ENCODE results near the gene IL1RL1.

IL1RL1 gene

DNA sequence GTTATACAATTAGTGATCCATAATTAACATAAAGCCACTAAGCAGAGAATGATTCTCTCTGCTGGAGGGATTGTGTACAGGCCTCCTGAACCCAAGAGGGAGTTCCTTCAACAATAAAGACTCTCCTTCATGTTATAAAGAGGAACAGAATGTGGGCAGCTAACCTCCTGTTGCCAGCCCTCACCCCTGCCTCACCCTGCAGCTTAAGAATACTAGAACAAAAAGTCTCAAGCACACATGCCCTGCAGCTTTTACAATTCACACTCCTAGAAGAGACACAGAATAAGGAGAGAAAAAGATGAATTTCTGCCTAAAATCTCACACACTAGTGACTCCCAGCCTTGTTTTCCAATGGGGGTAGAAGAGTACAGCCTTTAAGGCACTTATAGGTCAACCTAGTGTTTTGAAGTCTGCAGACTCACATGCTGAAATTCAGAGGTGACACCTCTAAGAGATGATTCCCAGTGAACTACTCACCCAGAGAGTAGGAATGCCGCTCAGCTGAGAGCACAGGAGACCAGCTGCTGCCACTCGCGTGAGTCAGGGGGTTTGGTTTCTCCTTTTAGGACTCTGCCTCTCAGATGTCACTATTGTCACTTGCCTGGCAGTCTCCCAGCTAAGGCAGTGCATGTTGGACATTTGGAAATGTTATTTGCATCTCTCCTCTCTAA is 32.5 kb upstream of the IL1RL1 start:
- ChIA-PET POLR2A (no interaction called here), CTCF (no interaction called here)
- H3K27ac ChIP-seq (ENCODE audit: extremely low read depth, low read depth, low read length), result no peak overlapping the region
- H3K4me1 ChIP-seq (ENCODE audit: control insufficient read depth, insufficient read depth, low read length), result no peaks in the 10 kb centered on the region
- no peak overlapping the region for H3K4me3 ChIP-seq (ENCODE audit: low read depth, low read length)
- no peaks in the 10 kb centered on the region for H3K36me3 ChIP-seq (ENCODE audit: control insufficient read depth in 2 of 2, insufficient read depth in 1 of 2, low read length in 2 of 2)
- no peak for TF ChIP-seq ZNF560 (tag by site-specific recombination; IDR thresholded peaks at IDR 0.05; ENCODE audit: borderline replicate concordance)
- TF ChIP-seq, protein P1, sequence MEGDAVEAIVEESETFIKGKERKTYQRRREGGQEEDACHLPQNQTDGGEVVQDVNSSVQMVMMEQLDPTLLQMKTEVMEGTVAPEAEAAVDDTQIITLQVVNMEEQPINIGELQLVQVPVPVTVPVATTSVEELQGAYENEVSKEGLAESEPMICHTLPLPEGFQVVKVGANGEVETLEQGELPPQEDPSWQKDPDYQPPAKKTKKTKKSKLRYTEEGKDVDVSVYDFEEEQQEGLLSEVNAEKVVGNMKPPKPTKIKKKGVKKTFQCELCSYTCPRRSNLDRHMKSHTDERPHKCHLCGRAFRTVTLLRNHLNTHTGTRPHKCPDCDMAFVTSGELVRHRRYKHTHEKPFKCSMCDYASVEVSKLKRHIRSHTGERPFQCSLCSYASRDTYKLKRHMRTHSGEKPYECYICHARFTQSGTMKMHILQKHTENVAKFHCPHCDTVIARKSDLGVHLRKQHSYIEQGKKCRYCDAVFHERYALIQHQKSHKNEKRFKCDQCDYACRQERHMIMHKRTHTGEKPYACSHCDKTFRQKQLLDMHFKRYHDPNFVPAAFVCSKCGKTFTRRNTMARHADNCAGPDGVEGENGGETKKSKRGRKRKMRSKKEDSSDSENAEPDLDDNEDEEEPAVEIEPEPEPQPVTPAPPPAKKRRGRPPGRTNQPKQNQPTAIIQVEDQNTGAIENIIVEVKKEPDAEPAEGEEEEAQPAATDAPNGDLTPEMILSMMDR (tag by site-specific recombination; IDR thresholded peaks at IDR 0.05), result no peak
- TF ChIP-seq KLF8 (tag by site-specific recombination; IDR thresholded peaks at IDR 0.05), result no peak
- TF ChIP-seq, protein P2, sequence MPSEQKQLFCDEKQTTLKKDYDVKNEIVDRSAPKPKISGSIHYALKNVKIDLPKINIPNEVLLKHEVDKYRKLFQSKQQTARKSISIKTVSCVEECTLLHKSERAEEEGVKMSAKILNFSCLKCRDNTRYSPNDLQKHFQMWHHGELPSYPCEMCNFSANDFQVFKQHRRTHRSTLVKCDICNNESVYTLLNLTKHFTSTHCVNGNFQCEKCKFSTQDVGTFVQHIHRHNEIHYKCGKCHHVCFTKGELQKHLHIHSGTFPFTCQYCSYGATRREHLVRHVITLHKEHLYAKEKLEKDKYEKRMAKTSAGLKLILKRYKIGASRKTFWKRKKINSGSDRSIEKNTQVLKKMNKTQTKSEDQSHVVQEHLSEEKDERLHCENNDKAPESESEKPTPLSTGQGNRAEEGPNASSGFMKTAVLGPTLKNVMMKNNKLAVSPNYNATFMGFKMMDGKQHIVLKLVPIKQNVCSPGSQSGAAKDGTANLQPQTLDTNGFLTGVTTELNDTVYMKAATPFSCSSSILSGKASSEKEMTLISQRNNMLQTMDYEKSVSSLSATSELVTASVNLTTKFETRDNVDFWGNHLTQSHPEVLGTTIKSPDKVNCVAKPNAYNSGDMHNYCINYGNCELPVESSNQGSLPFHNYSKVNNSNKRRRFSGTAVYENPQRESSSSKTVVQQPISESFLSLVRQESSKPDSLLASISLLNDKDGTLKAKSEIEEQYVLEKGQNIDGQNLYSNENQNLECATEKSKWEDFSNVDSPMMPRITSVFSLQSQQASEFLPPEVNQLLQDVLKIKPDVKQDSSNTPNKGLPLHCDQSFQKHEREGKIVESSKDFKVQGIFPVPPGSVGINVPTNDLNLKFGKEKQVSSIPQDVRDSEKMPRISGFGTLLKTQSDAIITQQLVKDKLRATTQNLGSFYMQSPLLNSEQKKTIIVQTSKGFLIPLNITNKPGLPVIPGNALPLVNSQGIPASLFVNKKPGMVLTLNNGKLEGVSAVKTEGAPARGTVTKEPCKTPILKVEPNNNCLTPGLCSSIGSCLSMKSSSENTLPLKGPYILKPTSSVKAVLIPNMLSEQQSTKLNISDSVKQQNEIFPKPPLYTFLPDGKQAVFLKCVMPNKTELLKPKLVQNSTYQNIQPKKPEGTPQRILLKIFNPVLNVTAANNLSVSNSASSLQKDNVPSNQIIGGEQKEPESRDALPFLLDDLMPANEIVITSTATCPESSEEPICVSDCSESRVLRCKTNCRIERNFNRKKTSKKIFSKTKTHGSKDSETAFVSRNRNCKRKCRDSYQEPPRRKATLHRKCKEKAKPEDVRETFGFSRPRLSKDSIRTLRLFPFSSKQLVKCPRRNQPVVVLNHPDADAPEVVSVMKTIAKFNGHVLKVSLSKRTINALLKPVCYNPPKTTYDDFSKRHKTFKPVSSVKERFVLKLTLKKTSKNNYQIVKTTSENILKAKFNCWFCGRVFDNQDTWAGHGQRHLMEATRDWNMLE (tag by site-specific recombination; conservative IDR thresholded peaks at IDR 0.05; ENCODE audit: low read depth), result no peak
- no peak for TF ChIP-seq FEZF1 (tag by site-specific recombination; IDR thresholded peaks at IDR 0.05)
- TF ChIP-seq ZNF561 (tag by site-specific recombination; IDR thresholded peaks at IDR 0.05; ENCODE audit: borderline replicate concordance), result no peak
- no peak for TF ChIP-seq ZXDB (tag by site-specific recombination; IDR thresholded peaks at IDR 0.05)
- no peak for TF ChIP-seq ZNF626 (tag by site-specific recombination; IDR thresholded peaks at IDR 0.05)
- TF ChIP-seq, protein P3, sequence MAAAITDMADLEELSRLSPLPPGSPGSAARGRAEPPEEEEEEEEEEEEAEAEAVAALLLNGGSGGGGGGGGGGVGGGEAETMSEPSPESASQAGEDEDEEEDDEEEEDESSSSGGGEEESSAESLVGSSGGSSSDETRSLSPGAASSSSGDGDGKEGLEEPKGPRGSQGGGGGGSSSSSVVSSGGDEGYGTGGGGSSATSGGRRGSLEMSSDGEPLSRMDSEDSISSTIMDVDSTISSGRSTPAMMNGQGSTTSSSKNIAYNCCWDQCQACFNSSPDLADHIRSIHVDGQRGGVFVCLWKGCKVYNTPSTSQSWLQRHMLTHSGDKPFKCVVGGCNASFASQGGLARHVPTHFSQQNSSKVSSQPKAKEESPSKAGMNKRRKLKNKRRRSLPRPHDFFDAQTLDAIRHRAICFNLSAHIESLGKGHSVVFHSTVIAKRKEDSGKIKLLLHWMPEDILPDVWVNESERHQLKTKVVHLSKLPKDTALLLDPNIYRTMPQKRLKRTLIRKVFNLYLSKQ (tag by site-specific recombination; IDR thresholded peaks at IDR 0.05; ENCODE audit: borderline replicate concordance), result no peak
- TF ChIP-seq, protein P4, sequence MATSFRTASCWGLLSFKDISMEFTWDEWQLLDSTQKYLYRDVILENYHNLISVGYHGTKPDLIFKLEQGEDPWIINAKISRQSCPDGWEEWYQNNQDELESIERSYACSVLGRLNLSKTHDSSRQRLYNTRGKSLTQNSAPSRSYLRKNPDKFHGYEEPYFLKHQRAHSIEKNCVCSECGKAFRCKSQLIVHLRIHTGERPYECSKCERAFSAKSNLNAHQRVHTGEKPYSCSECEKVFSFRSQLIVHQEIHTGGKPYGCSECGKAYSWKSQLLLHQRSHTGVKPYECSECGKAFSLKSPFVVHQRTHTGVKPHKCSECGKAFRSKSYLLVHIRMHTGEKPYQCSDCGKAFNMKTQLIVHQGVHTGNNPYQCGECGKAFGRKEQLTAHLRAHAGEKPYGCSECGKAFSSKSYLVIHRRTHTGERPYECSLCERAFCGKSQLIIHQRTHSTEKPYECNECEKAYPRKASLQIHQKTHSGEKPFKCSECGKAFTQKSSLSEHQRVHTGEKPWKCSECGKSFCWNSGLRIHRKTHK (tag by site-specific recombination; IDR thresholded peaks at IDR 0.05), result no peak
- TF ChIP-seq, protein P5, sequence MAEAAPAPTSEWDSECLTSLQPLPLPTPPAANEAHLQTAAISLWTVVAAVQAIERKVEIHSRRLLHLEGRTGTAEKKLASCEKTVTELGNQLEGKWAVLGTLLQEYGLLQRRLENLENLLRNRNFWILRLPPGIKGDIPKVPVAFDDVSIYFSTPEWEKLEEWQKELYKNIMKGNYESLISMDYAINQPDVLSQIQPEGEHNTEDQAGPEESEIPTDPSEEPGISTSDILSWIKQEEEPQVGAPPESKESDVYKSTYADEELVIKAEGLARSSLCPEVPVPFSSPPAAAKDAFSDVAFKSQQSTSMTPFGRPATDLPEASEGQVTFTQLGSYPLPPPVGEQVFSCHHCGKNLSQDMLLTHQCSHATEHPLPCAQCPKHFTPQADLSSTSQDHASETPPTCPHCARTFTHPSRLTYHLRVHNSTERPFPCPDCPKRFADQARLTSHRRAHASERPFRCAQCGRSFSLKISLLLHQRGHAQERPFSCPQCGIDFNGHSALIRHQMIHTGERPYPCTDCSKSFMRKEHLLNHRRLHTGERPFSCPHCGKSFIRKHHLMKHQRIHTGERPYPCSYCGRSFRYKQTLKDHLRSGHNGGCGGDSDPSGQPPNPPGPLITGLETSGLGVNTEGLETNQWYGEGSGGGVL (tag by site-specific recombination; IDR thresholded peaks at IDR 0.05), result no peak
- no peak for TF ChIP-seq ZNF776 (tag by site-specific recombination; IDR thresholded peaks at IDR 0.05; ENCODE audit: borderline replicate concordance)
- TF ChIP-seq ZNF792 (tag by site-specific recombination; IDR thresholded peaks at IDR 0.05), result no peak
- no peak for TF ChIP-seq ZNF791 (tag by site-specific recombination; IDR thresholded peaks at IDR 0.05)
- no peak for TF ChIP-seq ZNF654 (tag by site-specific recombination; IDR thresholded peaks at IDR 0.05; ENCODE audit: low read depth)
- TF ChIP-seq SP2 (tag by site-specific recombination; IDR thresholded peaks at IDR 0.05), result no peak
- no peak for TF ChIP-seq ZNF404 (tag by site-specific recombination; IDR thresholded peaks at IDR 0.05)
- H3K9me3 ChIP-seq (ENCODE audit: control insufficient read depth, insufficient read depth, low read depth, low read length), result no peaks in the 10 kb centered on the region
